ENCODE data around the gene SCAPER. TPM values are rescaled to one million over a fixed set of nuclear protein-coding genes. Genes with fewer than 3 reads are reported as not detected.

Gene SCAPER
- total and polyA plus RNA-seq, 2 donors (not counting 1 experiment from before 2014, with no cell fraction given), result 8.3 to 61.6 TPM

DNA sequence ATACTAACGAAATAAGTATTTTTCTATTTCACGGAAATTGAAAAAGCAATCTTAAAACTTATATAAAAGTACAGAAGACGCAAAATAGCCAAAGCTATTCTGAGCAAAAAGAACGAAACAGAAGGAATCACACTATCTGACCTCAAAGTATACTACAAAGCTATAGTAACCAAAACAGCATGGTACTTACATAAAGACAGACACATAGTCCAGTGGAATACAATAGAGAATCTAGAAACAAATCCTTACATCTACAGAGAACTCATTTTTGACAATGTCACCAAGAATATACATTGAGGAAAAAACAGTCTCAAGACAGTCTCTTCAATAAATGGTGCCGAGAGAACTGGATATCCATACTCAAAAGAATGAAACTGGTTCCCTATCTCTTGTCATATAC, 322.6 kb downstream of the SCAPER start:
- ATAC-seq (ENCODE audit: low read depth), result no peak
- TF ChIP-seq EZH2 (IDR thresholded peaks at IDR 0.05; ENCODE audit: borderline replicate concordance, insufficient read depth, low read depth, low read length, poor library complexity, severe bottlenecking), result no peak
- TF ChIP-seq, protein P1, sequence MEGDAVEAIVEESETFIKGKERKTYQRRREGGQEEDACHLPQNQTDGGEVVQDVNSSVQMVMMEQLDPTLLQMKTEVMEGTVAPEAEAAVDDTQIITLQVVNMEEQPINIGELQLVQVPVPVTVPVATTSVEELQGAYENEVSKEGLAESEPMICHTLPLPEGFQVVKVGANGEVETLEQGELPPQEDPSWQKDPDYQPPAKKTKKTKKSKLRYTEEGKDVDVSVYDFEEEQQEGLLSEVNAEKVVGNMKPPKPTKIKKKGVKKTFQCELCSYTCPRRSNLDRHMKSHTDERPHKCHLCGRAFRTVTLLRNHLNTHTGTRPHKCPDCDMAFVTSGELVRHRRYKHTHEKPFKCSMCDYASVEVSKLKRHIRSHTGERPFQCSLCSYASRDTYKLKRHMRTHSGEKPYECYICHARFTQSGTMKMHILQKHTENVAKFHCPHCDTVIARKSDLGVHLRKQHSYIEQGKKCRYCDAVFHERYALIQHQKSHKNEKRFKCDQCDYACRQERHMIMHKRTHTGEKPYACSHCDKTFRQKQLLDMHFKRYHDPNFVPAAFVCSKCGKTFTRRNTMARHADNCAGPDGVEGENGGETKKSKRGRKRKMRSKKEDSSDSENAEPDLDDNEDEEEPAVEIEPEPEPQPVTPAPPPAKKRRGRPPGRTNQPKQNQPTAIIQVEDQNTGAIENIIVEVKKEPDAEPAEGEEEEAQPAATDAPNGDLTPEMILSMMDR (IDR thresholded peaks at IDR 0.05), result no peak
- Histone ChIP-seq H3K4me1 (ENCODE audit: control insufficient read depth in 2 of 2, insufficient read depth in 2 of 2, low read length in 2 of 2) (no peaks in the 10 kb centered on the region), H3K79me2 (ENCODE audit: control insufficient read depth, insufficient read depth, low read length) (no peaks in the 10 kb centered on the region), H3K27me3 (replicated peaks in 1 of 4; ENCODE audit: control extremely low read depth in 1 of 4, control insufficient read depth in 3 of 4, insufficient read depth in 4 of 4, low read length in 3 of 4) (no peaks in the 10 kb centered on the region), H3K4me2 (replicated peaks; ENCODE audit: low read depth, low read length, poor library complexity, severe bottlenecking) (no peak overlapping the region), H4K20me1 (ENCODE audit: control insufficient read depth, insufficient read depth, low read length, poor library complexity, severe bottlenecking) (no peaks in the 10 kb centered on the region), H3K9me3 (ENCODE audit: control extremely low read depth in 1 of 3, control insufficient read depth in 2 of 3, insufficient read depth in 1 of 3, low read length in 2 of 3) (peaks cover 0 to 9% (median 7%) of the 10 kb centered on the region in 3 donors), H2AFZ (ENCODE audit: insufficient read depth, low read depth, low read length, poor library complexity, severe bottlenecking) (no peak overlapping the region), H3K4me3 (ENCODE audit: control extremely low read depth in 1 of 5, extremely low read depth in 1 of 5, insufficient read depth in 1 of 5, low read depth in 2 of 5, low read length in 4 of 5) (no peak overlapping the region), H3K9ac (ENCODE audit: low read length) (no peak overlapping the region), H3K27ac (ENCODE audit: low read length in 2 of 2) (no peak overlapping the region), H3K36me3 (replicated peaks in 1 of 2; ENCODE audit: control extremely low read depth in 1 of 2, control insufficient read depth in 1 of 2, extremely low read depth in 1 of 2, insufficient read depth in 2 of 2, low read length in 1 of 2) (no peaks in the 10 kb centered on the region)
- intact Hi-C loops (cut with micrococcal nuclease), result no loop called here
- no peak overlapping the region for H3K4me3 Mint-ChIP-seq
- H3K4me1 Mint-ChIP-seq, result no peaks in the 10 kb centered on the region
- no peaks in the 10 kb centered on the region for H3K27me3 Mint-ChIP-seq
- H3K9me3 Mint-ChIP-seq (ENCODE audit: insufficient read depth), result peaks cover 15% of the 10 kb centered on the region
- POLR2A ChIA-PET, result no interaction called here
- no peak overlapping the region for H3K27ac Mint-ChIP-seq
- no peak for DNase-seq
- WGBS (ENCODE audit: insufficient coverage), result 83% methylated on average over 1 of the region's 5 CpGs
- CTCF ChIA-PET, result no interaction called here

DNA sequence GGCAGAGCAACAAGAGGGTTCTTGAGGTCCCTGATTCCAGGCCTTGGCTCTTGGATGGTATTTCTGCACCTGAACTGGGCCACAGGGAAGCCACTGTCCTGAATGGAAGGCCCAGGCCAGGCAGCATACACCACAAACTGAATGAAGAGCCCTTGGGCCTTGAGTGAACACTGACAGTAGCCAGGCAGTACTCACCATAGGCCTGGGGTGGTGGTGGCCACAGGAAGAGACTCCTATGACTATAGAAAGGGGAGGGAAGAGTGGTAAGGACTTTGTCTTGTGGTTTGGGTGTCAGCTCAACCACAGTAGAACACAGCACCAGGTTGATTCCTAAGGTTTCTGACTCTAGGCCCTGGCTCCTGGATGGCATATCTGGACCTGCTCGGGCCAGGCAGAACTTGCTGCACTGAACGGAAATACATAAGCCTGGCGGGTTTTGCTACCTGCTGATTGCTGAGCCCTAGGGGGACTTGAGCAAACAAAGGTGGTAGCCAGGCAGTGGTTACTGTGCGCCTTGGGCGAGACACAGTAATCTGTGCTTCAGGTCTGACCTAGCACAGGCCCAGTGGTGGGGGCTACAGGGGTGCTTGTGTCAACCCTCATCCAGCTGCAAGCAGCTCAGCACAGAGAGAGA, 327.1 kb downstream of the SCAPER start:
- Mint-ChIP-seq H3K27me3 (no peaks in the 10 kb centered on the region), H3K9me3 (ENCODE audit: insufficient read depth) (peaks cover 15% of the 10 kb centered on the region), H3K27ac (no peak overlapping the region), H3K4me1 (peaks cover 26% of the 10 kb centered on the region), H3K4me3 (no peak overlapping the region)
- H3K4me2 ChIP-seq (replicated peaks; ENCODE audit: low read depth, low read length, poor library complexity, severe bottlenecking), result no peak overlapping the region
- peaks cover 13 to 16% of the 10 kb centered on the region in 2 donors for H3K4me1 ChIP-seq (ENCODE audit: control insufficient read depth in 2 of 2, insufficient read depth in 2 of 2, low read length in 2 of 2)
- H3K9ac ChIP-seq (ENCODE audit: low read length), result no peak overlapping the region
- CTCF ChIA-PET, result no interaction called here
- H3K36me3 ChIP-seq (replicated peaks in 1 of 2; ENCODE audit: control extremely low read depth in 1 of 2, control insufficient read depth in 1 of 2, extremely low read depth in 1 of 2, insufficient read depth in 2 of 2, low read length in 1 of 2), result no peaks in the 10 kb centered on the region
- ATAC-seq (ENCODE audit: low read depth), result no peak
- POLR2A ChIA-PET, result no interaction called here
- H3K79me2 ChIP-seq (ENCODE audit: control insufficient read depth, insufficient read depth, low read length), result no peaks in the 10 kb centered on the region
- peaks cover 0 to 7% (median 7%) of the 10 kb centered on the region in 3 donors for H3K9me3 ChIP-seq (ENCODE audit: control extremely low read depth in 1 of 3, control insufficient read depth in 2 of 3, insufficient read depth in 1 of 3, low read length in 2 of 3)
- intact Hi-C loops (cut with micrococcal nuclease), result no loop called here
- no peaks in the 10 kb centered on the region for H4K20me1 ChIP-seq (ENCODE audit: control insufficient read depth, insufficient read depth, low read length, poor library complexity, severe bottlenecking)
- no peaks in the 10 kb centered on the region for H3K27me3 ChIP-seq (replicated peaks in 1 of 4; ENCODE audit: control extremely low read depth in 1 of 4, control insufficient read depth in 3 of 4, insufficient read depth in 4 of 4, low read length in 3 of 4)
- no peak for DNase-seq
- no peak overlapping the region for H3K27ac ChIP-seq (ENCODE audit: low read length in 2 of 2)
- 98% methylated on average over 5 of the region's 5 CpGs for WGBS (ENCODE audit: insufficient coverage)
- no peak overlapping the region for H2AFZ ChIP-seq (ENCODE audit: insufficient read depth, low read depth, low read length, poor library complexity, severe bottlenecking)
- TF ChIP-seq EZH2 (IDR thresholded peaks at IDR 0.05; ENCODE audit: borderline replicate concordance, insufficient read depth, low read depth, low read length, poor library complexity, severe bottlenecking), result no peak
- TF ChIP-seq, protein P1 (IDR thresholded peaks at IDR 0.05), result no peak
- no peak overlapping the region for H3K4me3 ChIP-seq (ENCODE audit: control extremely low read depth in 1 of 5, extremely low read depth in 1 of 5, insufficient read depth in 1 of 5, low read depth in 2 of 5, low read length in 4 of 5)
